GOT3 (cell line): Measurements from ENCODE around the gene PSRC1.

ENCODE experiments used
- DNase-seq: peaks from one replicate; lab custom pipeline; 2025; ENCODE audit warnings: mixed read lengths; lab: John Stamatoyannopoulos, UW

Gene PSRC1

GRCh38 chr1:109272021-109272799, 10.7 kb downstream of the PSRC1 start:
- no peak for DNase-seq

GRCh38 chr1:109271458-109271857, 11.5 kb downstream of the PSRC1 start:
- no peak for DNase-seq

- no peak for DNase-seq
These were observed 12.2 kb downstream of the PSRC1 start for GRCh38 chr1:109270623-109271317.

- no peak for DNase-seq
These were observed 12.8 kb downstream of the PSRC1 start for GRCh38 chr1:109269981-109270622.

GRCh38 chr1:109269212-109269980, 13.5 kb downstream of the PSRC1 start:
- no peak for DNase-seq

- no peak for DNase-seq
These were observed 14.3 kb downstream of the PSRC1 start for GRCh38 chr1:109268431-109269211.

- no peak for DNase-seq
These were observed 15.1 kb downstream of the PSRC1 start for GRCh38 chr1:109267743-109268300.

GRCh38 chr1:109266965-109267364, 16.0 kb downstream of the PSRC1 start:
- DNase-seq, result no peak

GRCh38 chr1:109265741-109266330, 17.1 kb downstream of the PSRC1 start:
- DNase-seq, result no peak

- DNase-seq, result no peak
These were observed 17.9 kb downstream of the PSRC1 start for GRCh38 chr1:109265016-109265415.

GRCh38 chr1:109264379-109264755, 18.6 kb downstream of the PSRC1 start:
- no peak for DNase-seq

GRCh38 chr1:109263597-109264378, 19.2 kb downstream of the PSRC1 start:
- no peak for DNase-seq

GRCh38 chr1:109263234-109263596, 19.7 kb downstream of the PSRC1 start:
- no peak for DNase-seq

GRCh38 chr1:109262231-109263055, 20.5 kb downstream of the PSRC1 start:
- no peak for DNase-seq

- no peak for DNase-seq
These were observed 21.4 kb downstream of the PSRC1 start for GRCh38 chr1:109261578-109261977.

- no peak for DNase-seq
These were observed 21.9 kb downstream of the PSRC1 start for GRCh38 chr1:109261006-109261405.

- DNase-seq, result no peak
These were observed 23.0 kb downstream of the PSRC1 start for GRCh38 chr1:109259674-109260557.
